CD4-positive, alpha-beta T cell treated with Interleukin-17A for 1 hour (primary cell): ENCODE results near the gene RAB17.
"Not testable (repeated sequence)": the region's sequence is repeated elsewhere in the genome, so short reads cannot be mapped to it uniquely, and the experiment has no call there.

Source experiments
- DNase-seq: peaks from one replicate; pipeline ENCODE4 v3.0.0-alpha.2; 2020

Gene RAB17

GRCh38 chr2:237598468-237599208 lies 8.1 kb upstream of the RAB17 start:
- no peak for DNase-seq

- DNase-seq, result no peak
Measured at GRCh38 chr2:237597196-237598145, 6.9 kb upstream of the RAB17 start.

DNA sequence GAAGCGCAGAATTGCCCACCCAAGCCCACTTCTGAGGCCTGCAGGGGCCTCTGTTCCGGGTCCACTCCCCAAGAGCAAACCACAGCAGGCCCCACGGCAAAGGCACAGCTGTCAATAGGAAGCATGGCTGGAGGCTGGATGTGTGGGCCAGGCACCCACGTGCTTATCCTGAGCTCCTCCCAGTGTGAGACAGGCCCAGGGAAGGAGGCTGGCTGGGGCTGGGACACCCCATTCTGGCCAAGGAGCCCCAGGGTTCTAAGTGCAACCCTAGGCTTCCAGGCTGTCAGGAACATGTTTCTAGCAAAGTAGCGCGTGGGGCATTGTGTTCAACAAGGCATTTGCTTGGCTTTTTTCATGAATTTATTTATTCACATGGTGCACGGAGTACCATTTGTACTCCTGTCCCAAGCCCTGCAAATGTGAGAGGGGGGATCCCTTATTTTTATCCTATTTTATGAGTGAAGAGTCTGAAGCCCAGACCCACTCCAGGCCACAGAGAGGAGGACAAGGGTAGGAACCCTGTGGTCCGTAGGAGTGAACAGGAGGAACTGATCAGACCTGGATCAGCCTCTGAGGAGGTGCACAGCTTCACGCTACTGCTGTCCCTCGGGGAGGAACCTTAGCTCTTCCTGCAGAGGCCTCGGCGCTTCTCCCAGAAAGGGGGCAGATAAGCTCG lies 6.1 kb upstream of the RAB17 start:
- DNase-seq, result no peak

DNA sequence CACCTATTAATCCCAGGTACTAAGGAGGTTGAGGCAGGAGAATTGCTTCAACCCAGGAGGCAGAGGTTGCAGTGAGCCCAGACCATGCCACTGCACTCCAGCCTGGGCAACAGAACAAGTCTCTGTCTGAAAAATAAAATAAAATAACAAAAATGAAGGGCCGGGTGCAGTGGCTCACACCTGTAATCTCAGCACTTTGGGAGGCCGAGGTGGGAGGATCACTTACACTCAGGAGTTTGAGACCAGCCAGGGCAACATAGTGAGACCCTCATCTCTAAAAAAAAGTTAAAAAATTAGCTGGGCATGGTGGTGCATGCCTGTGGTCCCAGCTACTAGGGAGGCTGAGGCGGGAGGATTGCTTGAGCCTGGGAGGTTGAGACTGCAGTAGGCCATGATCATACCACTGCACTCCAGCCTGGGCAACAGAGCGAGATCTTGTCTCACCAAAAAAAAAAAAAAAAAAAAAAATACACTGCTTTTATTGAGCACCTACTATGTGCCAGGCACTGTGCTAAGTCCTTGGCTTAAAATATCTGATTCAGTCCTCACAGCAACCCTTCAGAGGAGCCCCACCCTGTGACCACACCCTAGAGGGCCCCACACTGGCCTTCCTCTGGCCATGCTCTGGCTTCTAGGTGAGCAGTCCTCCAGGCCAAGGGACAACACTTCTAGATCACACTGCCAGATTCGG lies 5.4 kb upstream of the RAB17 start:
- DNase-seq, result not testable (repeated sequence)

DNA sequence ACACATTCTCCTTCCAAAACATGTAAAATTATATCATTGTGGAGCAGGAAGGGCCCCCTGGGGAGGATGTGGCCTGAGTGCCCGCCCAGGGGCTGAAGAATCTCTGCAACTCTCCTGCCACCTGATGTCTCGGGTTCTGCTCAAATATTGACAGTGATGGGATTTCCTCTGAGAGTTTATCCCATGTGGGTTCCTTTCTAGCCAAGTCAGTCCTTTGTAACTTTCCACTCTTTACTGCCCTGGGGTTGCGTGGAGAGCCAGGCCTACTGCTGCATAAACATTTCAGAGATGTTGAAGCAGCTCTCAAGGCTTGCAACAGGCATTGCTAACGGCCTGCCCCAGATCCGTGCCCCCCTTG lies 4.0 kb upstream of the RAB17 start:
- no peak for DNase-seq

DNA sequence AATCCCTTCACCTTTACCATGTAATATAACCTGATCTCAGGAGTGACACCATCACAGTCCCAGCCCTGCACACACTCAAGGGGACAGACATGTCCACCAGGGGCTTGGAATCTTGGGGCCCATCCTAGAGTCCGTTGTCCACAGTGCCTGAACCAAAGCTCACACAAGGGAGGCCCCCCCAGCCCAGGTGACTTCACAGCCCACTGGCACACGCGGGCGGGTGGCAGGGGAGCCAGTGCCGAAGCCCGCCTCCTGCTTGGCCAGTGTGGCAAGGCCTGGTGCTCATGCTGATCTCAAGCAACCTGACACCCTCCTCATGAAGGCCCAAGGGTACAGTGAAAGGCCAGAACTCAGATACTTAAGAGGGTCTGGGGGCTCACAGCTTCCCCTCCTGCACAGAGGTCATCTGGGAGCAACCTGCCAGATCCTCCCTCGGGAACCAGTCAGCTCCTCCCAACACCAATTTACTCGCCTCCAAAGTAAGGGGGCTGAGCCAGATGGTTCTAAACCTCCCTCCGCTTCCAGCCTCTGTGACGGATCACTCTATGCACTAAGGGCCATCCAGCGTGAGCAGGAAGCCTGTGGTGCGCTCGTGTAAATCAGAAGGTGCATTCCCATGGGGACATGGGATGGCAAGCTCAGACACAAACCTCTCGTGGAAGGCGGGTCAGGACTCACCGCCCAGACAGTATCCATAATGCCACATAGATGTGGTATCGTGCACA lies 3.2 kb upstream of the RAB17 start:
- no peak for DNase-seq

GRCh38 chr2:237593036-237593435 lies 2.5 kb upstream of the RAB17 start:
- no peak for DNase-seq

- DNase-seq, result no peak
Measured at GRCh38 chr2:237592425-237592980, 2.0 kb upstream of the RAB17 start.

- DNase-seq, result no peak
Measured at GRCh38 chr2:237591141-237591881, 777 bp upstream of the RAB17 start.

DNA sequence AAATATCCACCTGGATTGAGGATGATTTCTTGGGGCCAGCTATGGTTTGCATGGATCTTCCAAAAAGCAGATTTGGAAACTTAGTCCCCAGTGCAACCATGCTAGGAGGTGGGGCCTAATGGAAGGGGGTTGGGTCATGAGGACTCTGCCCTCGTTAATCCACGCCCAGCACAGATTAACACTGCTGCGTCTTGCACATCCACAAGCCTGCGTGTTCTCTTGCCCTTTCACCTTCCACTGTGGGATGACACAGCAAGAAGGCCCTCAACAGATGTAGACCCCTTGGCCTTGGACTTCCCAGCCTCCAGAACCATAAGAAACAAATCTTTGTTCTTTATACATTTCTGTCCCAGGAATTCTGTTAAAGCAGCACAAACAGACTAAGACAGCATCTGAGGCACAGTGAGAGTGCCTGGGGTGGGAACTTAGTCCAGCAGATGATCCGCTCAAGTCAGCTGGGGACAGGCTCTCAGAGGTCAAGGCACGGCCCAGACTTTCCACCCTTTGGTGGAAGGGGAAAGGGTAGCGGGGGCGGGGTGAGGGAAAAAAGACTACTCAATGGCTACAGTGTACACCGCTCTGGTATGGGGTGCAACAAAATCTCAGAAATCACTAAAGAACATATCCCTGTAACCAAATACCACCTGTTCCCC lies 2.4 kb downstream of the RAB17 start:
- DNase-seq, result no peak

DNA sequence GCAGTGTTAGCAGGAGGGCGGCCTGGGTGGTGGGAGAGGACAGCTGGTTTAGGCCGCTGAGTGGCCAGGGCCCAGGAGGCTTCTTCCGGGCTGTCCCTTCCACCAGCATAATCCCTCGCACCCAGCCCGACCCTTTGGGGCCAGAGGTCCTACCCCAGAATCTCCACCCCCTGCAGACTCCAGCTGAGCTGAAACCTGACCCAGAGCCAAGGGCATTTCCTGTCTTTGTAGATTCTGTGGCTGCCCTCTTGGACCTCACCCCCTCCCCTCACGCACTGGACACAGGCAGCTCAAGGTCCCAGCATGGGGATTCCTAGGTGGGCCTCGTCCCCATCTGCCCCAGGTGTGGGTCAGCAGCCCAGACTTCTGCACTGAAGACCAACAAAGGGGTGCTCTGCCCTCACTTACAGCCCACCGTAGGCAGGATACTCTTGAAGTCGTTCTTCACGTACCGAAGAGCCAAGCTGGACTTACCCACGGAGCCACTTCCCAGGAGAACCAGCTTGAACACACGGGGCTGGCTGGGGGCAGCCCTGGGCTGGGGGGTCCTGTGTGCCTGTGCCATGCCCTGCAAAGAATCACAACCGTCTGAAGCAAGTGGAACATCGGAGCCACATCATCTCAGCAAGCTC lies 4.8 kb downstream of the RAB17 start:
- DNase-seq, result no peak

GRCh38 chr2:237583385-237584295 lies 6.9 kb downstream of the RAB17 start:
- no peak for DNase-seq

DNA sequence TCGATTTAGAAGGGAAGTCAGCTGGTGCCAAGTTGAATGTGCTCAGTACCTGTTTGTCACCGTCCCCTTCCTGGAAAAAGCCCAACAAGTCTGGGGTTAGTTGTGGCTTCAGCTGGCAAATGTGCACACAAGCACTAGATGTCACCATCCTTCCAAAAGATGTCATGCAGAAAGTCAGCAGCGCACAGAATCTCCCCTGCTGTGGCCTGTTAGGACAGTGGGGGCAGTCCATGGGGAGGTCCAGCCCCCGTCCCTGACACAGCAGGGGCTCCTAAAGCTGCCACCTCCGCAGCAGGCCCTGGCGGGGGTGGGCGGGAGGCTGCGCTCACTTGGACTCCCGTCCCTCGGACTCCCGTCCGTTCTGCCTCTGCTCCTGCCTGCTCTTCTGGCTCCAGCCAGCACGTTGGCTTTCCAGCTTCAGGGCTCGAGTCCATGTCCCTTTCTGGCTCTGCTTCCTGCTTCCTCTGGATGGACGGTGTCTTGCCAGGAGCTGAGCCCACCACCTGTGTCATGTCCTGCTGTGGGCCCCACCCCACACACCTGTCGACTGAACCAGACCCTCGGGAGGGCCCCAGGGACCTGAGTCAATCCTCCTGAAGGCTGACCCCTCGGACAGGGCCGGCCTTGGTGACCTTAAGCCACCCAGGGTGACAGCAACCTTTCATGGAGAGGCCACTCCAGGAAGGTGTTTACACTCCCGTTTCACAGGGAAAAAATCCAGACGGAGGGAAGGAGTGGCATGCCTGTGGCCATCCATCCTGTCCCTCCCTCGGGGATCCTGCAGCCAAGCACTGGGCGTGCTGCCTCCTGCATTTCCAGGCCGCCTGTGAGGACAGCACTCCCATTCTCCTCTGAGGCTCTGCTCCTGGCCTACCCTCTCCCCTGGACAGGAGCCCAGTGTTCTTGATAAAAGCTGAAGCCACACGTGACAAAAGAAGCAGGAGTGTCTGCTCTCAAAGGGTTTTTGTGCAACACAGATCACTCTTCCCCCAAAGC lies 8.5 kb downstream of the RAB17 start:
- peak; percentile 52 for DNase-seq

GRCh38 chr2:237581326-237581725 lies 9.2 kb downstream of the RAB17 start:
- no peak for DNase-seq

GRCh38 chr2:237577956-237578870 lies 12.3 kb downstream of the RAB17 start:
- DNase-seq, result no peak

DNA sequence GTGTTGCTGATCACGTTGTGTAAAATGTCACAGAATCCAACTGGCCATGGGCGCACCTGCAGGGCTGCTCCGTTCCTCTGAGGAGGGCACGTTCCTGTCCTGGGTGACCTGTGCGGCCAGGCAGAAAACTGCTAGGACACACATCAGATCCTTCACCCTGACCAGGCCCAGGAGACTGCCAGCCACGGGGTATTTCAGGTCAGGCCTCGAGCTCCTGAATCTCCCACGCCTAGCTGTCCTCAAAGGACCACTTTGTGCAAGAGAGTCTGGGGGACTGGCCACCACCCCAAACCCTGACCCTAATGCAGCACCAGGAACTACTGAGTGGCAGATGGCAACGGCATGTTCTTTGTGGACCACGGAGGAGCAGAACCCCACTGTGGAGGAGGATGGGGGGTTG lies 13.1 kb downstream of the RAB17 start:
- DNase-seq, result no peak

- no peak for DNase-seq
Measured at GRCh38 chr2:237576974-237577373, 13.6 kb downstream of the RAB17 start.
